Spleen (tissue), 7 donors: ENCODE data around the gene ZNF491.

Experiments
- POLR2A ChIP-seq, 3 donors: fragments of 450-650 bp; IDR thresholded peaks; one replicate each; pipeline ENCODE4 v1.5.1; 2017; ENCODE audit warnings: antibody characterized with exemption in 3 of 3, mild to moderate bottlenecking in 1 of 3
- POLR2AphosphoS5 ChIP-seq, 3 donors: sonication (generic); formaldehyde crosslinking; IDR thresholded peaks; one replicate each; pipeline ENCODE4 v1.5.1; 2017; ENCODE audit warnings: antibody characterized with exemption in 3 of 3
- TF ChIP-seq, protein P1 (sequence below), 11 experiments: fragments of 200-600 bp in 7 of 11; fragments of 450-650 bp in 4 of 11; sonication (generic) in 4 of 11; IDR thresholded peaks in 8 of 11; conservative IDR thresholded peaks in 3 of 11; 1 replicate in 7 of 11; 2 replicates in 4 of 11; pipeline versions ENCODE4 v1.4.0 to v1.8.0; 2016 to 2021; ENCODE audit warnings: antibody characterized with exemption in 11 of 11, inconsistent platforms in 4 of 11, mild to moderate bottlenecking in 1 of 11
- donor health status: DM: no; HTN: no; CAD: no; lungs with moderate emphysema.
- donor health status: DM: no; HTN: no; CAD: no.
- donor health status: DM: no; HTN: no; CAD: no.

DNA sequence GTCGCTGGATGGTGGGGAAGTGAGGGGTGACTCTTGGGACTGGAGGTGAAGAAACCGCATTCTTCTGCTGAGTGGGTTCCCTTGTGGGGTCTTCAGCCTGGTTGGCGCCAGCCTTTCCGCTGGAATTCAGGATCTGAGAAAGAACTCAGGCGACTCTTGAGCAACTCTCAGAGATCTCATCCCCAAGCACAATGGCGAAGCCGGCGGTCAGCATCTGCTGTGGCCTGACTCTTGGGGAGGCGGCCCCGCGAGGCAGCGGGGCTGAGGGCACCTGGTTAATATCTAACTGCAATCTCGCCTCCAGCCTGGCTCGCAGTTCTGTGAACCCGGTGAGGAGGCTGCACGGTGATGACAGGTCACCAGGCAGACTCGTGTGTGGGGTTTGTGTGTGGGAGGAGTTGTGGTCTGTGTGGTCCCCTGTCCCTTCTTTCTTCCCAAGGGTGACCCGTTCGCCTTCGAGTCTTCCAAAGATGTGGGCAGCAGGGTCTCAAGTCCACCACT lies 30.6 kb upstream of the ZNF491 start:
- TF ChIP-seq POLR2A (IDR thresholded peaks at IDR 0.05), result no peak
- TF ChIP-seq, protein P1, sequence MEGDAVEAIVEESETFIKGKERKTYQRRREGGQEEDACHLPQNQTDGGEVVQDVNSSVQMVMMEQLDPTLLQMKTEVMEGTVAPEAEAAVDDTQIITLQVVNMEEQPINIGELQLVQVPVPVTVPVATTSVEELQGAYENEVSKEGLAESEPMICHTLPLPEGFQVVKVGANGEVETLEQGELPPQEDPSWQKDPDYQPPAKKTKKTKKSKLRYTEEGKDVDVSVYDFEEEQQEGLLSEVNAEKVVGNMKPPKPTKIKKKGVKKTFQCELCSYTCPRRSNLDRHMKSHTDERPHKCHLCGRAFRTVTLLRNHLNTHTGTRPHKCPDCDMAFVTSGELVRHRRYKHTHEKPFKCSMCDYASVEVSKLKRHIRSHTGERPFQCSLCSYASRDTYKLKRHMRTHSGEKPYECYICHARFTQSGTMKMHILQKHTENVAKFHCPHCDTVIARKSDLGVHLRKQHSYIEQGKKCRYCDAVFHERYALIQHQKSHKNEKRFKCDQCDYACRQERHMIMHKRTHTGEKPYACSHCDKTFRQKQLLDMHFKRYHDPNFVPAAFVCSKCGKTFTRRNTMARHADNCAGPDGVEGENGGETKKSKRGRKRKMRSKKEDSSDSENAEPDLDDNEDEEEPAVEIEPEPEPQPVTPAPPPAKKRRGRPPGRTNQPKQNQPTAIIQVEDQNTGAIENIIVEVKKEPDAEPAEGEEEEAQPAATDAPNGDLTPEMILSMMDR (IDR thresholded peaks at IDR 0.05 in 8 of 11, conservative IDR thresholded peaks at IDR 0.05 in 3 of 11), result no peak
- TF ChIP-seq POLR2AphosphoS5 (IDR thresholded peaks at IDR 0.05), result no peak
